ENCODE measurements around the gene VAMP2.
A peak's percentile ranks its signal among the peaks of the same experiment; 100 is the strongest.

The VAMP2 gene

DNA sequence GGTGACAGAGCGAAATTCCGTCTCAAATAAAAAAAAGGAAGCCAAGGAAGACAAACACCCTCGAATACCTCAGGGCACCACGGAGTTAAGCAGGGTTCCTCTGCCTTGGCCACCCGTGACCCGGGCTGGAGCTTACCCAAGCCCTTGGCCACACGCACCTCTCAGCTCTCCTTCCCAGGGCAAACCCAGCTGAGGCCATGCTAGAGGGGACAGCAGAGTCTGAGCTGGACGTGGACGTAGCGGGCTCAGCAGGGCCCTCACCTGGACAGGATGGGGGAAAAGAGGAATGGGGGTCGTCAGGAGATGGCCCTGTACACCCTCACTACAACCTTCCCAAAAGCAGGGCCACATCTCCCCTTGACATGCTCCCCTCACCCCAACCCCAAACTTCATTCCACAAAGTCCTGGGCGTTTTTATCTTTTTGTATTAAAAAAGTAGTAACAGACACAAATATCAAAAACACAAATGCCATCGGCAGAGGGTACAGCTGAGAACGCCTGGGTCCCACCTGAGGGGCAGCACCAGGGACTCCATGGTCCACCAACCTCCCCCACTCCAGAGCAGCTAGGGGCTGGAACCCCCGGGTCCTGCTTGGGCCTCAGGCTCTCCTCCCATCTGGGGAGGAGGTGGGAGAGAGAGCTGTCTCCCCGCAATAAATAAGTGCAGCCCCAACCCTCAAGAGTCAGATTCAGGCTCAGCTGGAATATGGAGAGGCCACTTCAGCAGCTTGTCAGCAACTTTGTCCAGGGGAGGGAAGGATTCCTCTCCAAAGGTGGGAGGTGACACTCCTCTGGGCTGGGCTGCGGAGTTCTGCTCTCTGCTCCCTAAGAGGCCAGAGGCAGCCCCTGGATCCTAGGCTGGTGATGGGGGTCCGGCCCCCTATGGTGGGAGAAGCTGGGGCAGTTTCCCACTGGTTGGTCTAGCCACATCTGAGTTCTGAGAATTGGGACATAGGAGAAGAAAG is 22.4 kb downstream of the VAMP2 start:
- H3K36me3 ChIP-seq (replicated peaks; ENCODE audit: low read depth, low read length), result no peaks in the 10 kb centered on the region
- no peak overlapping the region for H3K4me2 ChIP-seq (ENCODE audit: low read length)
- no peaks in the 10 kb centered on the region for H3K79me2 ChIP-seq (ENCODE audit: low read length)

DNA sequence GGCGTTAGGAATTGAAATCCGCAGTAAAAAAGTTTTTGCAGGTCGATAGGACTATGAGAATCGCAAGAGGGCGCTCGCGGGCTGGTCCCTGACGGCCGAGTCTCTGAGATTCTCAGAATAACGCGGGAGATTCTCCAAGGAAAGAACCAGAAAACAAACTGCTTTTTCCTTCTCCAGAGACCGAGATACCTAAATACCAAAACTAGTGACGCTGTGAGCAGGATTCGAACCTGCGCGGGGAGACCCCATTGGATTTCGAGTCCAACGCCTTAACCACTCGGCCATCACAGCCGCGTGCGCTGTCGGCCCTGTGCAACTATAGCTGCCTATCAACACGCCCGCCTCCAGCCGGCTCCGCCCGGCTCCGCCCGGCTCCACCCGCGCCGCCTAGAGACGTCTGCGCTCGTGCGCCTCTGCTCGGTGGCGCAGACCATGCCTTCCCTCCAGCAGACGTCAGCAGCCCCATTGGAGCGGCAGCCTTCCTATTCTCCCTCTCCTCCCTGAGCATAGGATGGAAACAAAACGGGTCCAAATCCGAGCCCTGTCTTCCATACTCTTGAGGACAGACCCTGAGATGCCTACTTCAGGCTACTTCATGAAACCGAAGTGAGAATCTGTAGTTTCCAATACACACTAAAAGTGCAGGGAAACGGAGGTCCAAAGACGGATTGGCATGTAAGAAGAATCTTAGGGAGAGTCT is 23.9 kb downstream of the VAMP2 start:
- peak overlapping the region; percentile 92 for H3K27ac ChIP-seq (ENCODE audit: low read length)
- no peaks in the 10 kb centered on the region for H3K9me3 ChIP-seq (ENCODE audit: insufficient read depth, low read length)

More for the DNA sequence above, 22.4 kb downstream of the VAMP2 start:
- no peaks in the 10 kb centered on the region for H3K27me3 ChIP-seq (ENCODE audit: low read depth, low read length)
- H2AFZ ChIP-seq (ENCODE audit: low read depth, low read length), result no peak overlapping the region
- H3K9me3 ChIP-seq (ENCODE audit: insufficient read depth, low read length), result no peaks in the 10 kb centered on the region
- H3K27ac ChIP-seq (ENCODE audit: low read length), result no peak overlapping the region
- TF ChIP-seq, protein P1, sequence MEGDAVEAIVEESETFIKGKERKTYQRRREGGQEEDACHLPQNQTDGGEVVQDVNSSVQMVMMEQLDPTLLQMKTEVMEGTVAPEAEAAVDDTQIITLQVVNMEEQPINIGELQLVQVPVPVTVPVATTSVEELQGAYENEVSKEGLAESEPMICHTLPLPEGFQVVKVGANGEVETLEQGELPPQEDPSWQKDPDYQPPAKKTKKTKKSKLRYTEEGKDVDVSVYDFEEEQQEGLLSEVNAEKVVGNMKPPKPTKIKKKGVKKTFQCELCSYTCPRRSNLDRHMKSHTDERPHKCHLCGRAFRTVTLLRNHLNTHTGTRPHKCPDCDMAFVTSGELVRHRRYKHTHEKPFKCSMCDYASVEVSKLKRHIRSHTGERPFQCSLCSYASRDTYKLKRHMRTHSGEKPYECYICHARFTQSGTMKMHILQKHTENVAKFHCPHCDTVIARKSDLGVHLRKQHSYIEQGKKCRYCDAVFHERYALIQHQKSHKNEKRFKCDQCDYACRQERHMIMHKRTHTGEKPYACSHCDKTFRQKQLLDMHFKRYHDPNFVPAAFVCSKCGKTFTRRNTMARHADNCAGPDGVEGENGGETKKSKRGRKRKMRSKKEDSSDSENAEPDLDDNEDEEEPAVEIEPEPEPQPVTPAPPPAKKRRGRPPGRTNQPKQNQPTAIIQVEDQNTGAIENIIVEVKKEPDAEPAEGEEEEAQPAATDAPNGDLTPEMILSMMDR (IDR thresholded peaks at IDR 0.05; ENCODE audit: low read depth, low read length), result no peak
- TF ChIP-seq EZH2phosphoT487 (IDR thresholded peaks at IDR 0.05; ENCODE audit: low read depth), result no peak
- peaks cover 5% of the 10 kb centered on the region; the same call in 1 of the 2 replicates for H3K4me1 ChIP-seq (ENCODE audit: low read length)
- H4K20me1 ChIP-seq (ENCODE audit: insufficient read depth, low read length), result no peaks in the 10 kb centered on the region
- H3K4me3 ChIP-seq (ENCODE audit: low read length), result no peak overlapping the region
- no peak overlapping the region for H3K9ac ChIP-seq (ENCODE audit: low read length)

DNA sequence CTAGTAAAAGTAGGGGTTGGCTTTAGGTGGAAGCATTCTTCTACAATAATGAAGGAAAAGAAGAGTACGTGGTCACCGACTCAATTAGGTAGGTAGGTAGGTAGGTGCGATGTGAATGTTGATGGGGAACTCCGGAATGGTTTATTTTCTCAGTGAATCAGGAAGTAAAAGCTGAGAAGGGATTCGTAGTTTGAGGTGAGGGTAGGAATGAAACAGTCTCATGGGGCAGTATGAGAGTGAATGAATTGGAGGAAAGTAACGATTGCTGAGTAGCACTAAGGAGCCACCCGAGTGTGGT is 24.4 kb downstream of the VAMP2 start:
- Histone ChIP-seq H3K4me2 (ENCODE audit: low read length) (peak overlapping the region; percentile 92), H3K27me3 (ENCODE audit: low read depth, low read length) (no peaks in the 10 kb centered on the region), H3K9ac (ENCODE audit: low read length) (peak overlapping the region; percentile 77), H3K4me1 (ENCODE audit: low read length) (peaks cover 5% of the 10 kb centered on the region; the same call in 1 of the 2 replicates), H4K20me1 (ENCODE audit: insufficient read depth, low read length) (no peaks in the 10 kb centered on the region), H3K9me3 (ENCODE audit: insufficient read depth, low read length) (no peaks in the 10 kb centered on the region), H3K4me3 (ENCODE audit: low read length) (peak overlapping the region; percentile 97), H3K27ac (ENCODE audit: low read length) (peak overlapping the region; percentile 92), H3K79me2 (ENCODE audit: low read length) (no peaks in the 10 kb centered on the region), H3K36me3 (replicated peaks; ENCODE audit: low read depth, low read length) (no peaks in the 10 kb centered on the region), H2AFZ (ENCODE audit: low read depth, low read length) (peak overlapping the region; percentile 92)
- TF ChIP-seq, protein P1 (IDR thresholded peaks at IDR 0.05; ENCODE audit: low read depth, low read length), result no peak
- no peak for TF ChIP-seq EZH2phosphoT487 (IDR thresholded peaks at IDR 0.05; ENCODE audit: low read depth)

More for the DNA sequence above, 23.9 kb downstream of the VAMP2 start:
- H3K4me2 ChIP-seq (ENCODE audit: low read length), result peak overlapping the region; percentile 92
- H3K27me3 ChIP-seq (ENCODE audit: low read depth, low read length), result no peaks in the 10 kb centered on the region
- peaks cover 5% of the 10 kb centered on the region; the same call in 1 of the 2 replicates for H3K4me1 ChIP-seq (ENCODE audit: low read length)
- peak overlapping the region; percentile 97 for H3K9ac ChIP-seq (ENCODE audit: low read length)
- peak overlapping the region; percentile 97 for H3K4me3 ChIP-seq (ENCODE audit: low read length)
- no peaks in the 10 kb centered on the region for H4K20me1 ChIP-seq (ENCODE audit: insufficient read depth, low read length)
- no peaks in the 10 kb centered on the region for H3K79me2 ChIP-seq (ENCODE audit: low read length)
- no peaks in the 10 kb centered on the region for H3K36me3 ChIP-seq (replicated peaks; ENCODE audit: low read depth, low read length)
- TF ChIP-seq EZH2phosphoT487 (IDR thresholded peaks at IDR 0.05; ENCODE audit: low read depth), result no peak
- TF ChIP-seq, protein P1 (IDR thresholded peaks at IDR 0.05; ENCODE audit: low read depth, low read length), result peak; percentile 63
- peak overlapping the region; percentile 92 for H2AFZ ChIP-seq (ENCODE audit: low read depth, low read length)

Measured in OCI-LY3 (cell line).